ENCODE data around the gene HPS4.

GRCh38 chr22:26410386-26410785 lies 73.2 kb downstream of the HPS4 start:
- TF ChIP-seq TAF1 (IDR thresholded peaks at IDR 0.05; ENCODE audit: low read depth, low read length) (no peak), POLR2A (IDR thresholded peaks at IDR 0.05; ENCODE audit: low read depth, low read length) (no peak)
